Renal pelvis (tissue), 4 donors: ENCODE measurements around the gene SORCS2. TPM values are rescaled to one million over a fixed set of nuclear protein-coding genes. Genes with fewer than 3 reads are reported as not detected.
A peak's percentile ranks its signal among the peaks of the same experiment; 100 is the strongest.

Experiments used
- DNase-seq: peaks from one replicate; pipeline ENCODE4 v3.0.0-alpha.2; 2013
- polyA plus RNA-seq, 3 donors: library from polyadenylated mRNA; unstranded; fragments of 120-200 nt; gene quantifications; one replicate each; pipeline ENCODE4 v1.2.1, GENCODE V29; 2013; ENCODE audit not compliant: insufficient read length in 3 of 3

The SORCS2 gene
- polyA plus RNA-seq, 3 donors, result 5.2 to 11.7 (median 11.1) TPM

DNA sequence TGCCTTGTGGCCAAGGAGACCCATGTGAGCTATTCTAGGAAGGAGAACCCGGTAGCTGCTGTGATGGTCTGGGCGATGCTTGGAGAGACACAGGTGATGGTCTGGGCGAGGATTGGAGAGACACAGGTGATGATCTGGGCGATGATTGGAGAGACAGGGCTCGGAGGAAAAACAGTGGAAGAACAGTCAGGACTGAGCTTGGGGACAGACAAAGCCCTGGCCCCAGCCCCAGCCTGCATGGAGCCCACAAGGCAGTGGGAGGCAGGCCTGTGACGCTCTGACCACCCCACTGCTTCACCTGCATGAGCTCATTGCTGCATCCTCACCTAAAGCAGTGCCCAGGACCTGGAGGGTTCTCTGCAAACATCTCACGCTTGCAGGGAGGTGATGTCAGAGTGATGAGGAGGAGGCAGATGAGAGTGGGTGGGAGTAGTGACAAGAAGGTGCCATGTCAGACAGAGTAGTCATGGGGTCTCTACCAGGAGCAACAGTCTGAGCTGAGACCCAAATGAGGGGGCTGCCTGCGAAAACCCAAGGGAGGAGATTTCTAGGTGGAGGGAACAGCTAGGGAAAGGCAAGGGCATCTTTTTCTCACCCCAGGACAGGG lies 278.3 kb downstream of the SORCS2 start:
- DNase-seq, result no peak

DNA sequence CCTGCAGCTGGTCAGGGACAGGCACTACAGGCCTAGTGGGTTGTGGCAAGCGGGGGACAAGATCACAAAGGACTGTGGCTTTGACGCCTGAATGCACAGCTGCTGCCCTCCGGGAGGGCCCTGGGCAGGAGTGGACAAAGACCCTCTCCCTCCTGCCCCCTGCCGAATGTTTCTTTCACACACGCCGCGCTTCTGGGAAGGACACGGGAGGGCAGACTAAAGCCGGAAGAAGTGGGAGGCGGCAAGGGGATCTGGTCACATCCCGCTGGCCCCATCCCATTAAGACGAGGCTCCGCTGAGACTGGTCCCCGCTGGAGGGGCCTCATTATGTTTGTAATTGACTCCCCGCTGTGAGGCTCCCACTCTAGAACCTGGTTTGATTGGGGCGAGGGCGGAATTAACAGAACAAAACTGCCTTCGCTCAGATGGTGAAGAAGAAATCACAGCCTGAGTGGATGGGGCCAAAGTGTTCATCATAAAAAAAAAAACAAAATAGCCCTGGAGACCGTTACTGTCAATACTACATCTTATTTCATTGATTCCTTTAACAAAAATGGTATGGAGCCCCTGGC lies 280.2 kb downstream of the SORCS2 start:
- peak; percentile 60 for DNase-seq

DNA sequence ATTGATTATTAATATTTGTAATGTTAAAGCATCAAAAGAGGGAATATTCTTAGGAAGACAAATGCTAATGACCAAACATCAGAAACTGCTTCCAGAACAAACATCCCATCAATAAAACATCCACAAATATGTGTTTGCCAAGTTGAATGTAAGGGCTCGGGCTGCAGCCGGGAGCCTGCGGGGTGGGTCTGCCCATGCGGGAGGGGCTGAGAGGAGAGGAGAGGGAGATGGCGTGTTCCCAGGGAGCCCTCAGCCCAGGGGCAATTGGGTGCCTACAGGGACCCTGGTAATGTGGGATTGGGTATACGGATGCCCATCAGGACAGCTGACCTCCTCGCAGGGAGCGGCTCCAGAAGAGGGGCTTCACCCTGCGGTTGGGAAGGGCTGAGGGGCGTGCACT lies 280.7 kb downstream of the SORCS2 start:
- no peak for DNase-seq

DNA sequence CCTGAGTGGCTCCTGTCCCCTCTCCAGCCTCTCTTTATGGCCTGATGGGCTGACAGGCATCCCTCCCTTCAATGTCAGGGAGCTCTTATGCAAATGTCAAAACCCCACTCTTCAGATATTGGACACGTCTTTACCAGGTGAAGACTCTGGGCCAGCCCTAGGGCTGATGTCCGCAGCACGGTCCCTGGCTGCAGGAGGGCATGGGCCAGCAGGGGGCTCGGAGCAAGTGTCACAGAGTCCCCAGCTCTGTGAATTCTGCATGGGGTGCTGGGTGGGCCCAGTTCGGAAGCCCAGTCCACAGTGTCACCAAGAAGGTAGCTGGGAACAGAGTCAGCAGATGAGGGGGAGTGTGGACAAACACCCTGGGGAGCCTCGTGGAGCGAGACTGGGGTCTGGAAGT lies 282.0 kb downstream of the SORCS2 start:
- DNase-seq, result no peak

DNA sequence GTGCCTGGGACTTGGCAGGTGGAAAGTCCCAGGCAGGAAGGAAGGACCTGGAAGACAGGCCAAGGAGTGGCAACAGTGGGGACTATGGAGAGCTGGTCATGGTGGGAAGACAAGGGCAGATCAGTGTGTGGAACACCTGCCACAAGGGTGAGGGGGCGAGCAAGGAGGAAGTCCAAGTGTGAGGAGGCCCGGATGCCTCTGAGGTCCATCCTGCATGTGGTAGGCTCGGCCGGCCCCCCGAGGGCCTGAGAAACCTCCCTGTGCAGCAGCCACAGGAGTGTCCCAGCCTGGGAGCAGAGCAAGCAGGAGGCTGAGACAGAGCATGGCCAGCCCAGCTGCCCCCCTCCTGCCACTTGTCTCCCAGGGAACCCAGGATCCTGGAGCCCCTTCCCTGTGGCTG lies 282.9 kb downstream of the SORCS2 start:
- no peak for DNase-seq

DNA sequence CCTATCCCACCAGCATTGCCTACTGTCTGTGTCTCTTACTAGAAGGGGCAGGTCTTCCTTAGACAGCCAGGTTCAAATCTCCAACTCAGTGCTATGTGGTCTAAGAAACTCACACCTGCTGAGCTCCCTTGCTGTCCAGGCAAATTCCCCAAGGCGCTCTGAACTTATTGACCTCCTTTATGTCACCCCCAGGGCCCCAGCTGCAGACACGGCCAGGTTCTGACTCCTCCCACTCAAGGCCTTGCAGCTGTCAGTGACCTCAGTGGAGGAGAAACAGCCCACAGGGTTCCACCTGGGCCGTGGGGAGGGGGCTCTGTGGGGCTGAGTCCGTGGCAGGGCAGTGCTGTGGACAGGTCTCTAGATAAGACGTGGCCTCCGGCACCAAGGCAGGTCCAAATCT lies 284.5 kb downstream of the SORCS2 start:
- DNase-seq, result no peak

DNA sequence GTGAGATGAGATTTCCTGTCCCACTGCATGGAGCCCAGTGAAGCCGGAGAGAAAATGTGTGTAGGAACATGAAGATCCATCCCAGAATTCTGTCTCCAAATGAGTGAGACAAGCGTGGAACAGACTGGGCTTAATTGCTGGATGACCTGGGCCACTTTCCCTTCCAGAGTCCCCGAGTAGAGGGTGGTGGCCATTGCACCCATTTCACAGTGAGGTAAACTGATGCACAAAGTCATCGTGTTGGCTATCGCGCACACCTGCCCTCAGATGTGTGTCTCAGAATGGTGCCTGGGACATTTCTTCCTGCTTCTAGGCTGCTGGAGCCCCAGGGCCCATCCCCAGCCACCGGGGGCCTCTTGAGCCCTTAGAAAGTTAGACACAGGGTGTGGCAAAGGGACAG lies 285.4 kb downstream of the SORCS2 start:
- no peak for DNase-seq

DNA sequence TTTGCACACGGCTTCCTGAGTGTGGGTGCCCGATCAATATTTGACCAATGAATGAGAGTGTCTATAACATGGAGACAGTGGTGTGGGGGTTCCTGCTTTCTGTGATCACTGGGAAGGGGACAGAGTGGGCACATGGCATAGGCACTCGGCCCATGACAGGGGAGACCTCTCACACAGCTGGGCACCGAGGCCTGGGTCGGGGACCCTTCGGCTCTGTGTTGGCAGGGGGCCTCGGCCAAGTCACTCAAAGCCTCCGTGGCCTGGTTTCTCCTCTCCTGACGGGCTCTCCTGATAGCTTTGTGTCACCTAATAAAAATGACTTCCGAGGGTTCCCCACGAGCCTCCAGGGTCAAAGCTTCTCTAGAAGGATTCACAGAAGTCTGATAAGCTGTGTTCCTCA lies 286.3 kb downstream of the SORCS2 start:
- no peak for DNase-seq

DNA sequence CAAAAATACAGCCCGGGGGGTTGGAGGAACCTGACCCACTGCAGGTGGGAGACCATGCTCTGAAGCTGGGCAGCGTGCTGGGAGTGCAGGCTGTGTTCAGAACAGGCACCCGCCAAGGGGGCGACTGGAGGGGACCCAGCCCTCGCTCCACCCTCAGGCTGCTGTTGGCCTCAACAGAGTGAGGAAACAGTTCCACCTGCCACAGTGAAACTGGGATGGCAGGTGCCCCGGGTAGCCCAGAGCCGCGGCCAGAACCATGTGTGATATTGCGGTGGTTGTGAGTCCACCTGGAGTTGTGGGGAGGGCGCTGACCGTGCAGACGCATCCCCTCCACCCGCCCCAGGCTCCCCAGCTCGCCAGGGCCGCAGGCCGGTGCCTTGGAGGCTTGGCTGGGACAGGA lies 288.1 kb downstream of the SORCS2 start:
- no peak for DNase-seq

DNA sequence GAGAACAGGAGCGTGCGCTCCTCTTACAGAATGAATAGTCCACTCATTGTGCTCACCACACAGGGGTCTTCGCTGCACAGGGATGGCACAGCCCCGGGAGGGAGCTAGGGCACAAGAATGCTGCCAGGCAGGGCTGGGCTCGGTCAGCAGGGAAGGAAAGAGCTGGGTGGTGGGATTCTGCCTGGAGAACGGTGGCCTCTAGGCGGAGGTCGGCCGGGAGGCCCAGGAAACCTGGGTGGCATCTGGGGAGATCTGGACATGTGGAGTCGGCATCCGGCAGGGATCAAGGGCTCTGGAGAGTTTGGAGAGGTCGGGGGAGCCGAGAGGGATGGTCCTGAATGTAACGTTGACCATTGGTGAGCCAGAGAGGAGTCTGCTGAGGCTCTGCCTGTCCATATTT lies 288.9 kb downstream of the SORCS2 start:
- DNase-seq, result no peak

DNA sequence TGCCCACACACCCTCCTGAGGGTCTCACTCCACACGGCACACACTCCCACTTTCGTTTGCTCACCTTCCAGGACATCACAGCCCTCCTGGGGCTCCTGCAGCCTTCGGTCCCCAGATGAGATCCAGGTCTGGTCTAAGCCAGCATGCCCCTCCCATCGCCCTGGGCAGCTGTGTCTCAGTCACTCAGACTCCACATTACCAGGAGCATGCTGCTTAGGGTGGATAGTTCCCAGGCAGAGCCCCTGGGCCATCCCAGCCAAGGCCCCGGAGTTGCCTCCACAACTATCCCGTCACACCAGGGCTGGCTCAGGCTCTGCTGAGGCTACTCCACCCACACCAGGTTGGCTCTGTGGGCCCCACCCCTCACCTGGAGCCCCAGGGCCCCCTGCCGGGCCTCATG lies 292.8 kb downstream of the SORCS2 start:
- no peak for DNase-seq

DNA sequence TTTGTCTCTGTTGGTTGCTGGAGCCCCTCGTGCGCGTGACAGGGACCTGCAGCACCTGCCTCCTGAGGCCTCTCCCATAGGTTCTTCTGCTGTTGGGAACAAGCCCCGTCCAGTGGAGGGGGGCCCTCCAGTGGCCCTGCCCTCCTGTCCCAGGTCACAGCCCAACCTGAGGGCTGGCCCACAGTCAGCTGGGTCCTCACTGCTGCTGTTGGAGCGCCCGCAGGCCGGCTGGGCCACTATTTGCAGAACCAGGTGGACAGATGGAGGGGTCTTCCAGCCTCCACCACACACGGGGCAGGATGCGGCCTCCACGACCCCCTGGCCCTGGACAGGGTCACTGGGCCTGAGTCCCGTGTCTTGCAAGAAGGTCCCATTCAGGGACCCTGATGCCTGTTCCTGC lies 293.8 kb downstream of the SORCS2 start:
- no peak for DNase-seq

DNA sequence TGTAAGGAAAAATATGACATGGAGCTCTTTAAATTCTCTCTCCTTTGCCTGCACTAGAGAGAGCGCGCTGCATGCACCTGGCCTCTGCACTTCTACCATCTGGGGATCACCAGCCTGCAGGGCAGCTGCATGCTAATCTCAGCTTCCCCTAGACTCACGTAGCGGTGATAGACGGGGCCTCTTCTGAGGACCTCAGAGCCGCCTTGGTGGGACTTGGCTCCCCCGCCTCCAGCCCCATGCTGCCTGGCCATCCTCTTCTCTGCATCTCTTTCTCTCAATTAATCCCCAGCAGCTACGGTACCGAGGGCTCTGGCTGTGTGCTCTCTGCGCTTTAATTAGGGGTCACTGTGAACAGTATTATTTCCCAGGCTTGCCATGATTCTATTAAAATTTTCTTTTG lies 295.2 kb downstream of the SORCS2 start:
- DNase-seq, result no peak

DNA sequence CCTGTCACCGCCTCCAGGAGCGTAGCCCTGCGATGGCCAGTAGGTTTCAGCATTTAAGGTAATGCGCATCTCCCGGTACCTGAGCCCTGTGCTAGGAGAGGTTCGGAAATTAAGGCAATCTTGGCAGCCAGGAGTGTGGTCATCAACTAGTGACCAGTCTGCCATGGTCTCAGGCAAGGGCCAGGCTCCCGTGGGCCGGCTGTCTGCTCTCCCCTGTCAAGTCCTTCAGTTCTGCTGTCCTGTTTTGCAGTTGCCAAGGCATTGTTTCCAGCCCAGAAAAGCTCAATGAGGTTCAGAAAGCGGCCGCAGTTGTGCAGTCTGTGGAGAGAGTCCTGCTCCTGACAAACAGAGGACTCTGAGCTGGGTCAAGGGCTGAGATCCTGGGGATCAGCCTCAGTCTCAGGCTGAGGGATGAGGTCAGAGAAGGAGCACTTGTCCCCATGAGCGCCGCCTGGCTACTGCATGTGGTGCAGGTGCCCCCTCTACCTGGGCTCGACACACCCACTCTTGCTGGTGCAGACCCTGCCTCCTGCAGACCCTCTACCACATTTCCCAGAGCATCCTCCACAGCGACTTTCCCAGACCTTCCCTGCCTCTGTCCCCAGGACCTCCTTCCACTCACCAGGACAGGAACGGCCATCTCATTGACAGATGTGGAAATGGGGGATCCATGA lies 295.8 kb downstream of the SORCS2 start:
- DNase-seq, result no peak

DNA sequence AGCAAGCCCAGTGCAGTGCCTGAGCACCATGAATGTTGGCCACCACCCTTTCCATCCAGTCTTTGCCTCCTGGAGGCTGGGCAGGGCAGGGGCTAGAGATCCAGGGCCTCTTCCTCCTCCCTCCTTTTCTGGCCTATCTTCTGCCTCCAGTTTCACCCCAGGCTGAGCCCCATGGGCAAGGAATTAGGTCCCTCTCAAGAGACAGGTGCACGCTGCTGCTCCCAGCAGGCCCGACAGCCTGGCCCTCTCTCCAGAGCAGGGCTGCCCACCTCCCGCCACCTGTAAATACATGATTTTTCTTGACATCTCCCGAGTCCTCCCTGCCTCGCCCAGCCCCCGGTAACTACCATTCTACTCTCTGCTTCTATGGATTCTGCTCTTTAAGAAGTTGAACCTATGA lies 299.6 kb downstream of the SORCS2 start:
- DNase-seq, result no peak

DNA sequence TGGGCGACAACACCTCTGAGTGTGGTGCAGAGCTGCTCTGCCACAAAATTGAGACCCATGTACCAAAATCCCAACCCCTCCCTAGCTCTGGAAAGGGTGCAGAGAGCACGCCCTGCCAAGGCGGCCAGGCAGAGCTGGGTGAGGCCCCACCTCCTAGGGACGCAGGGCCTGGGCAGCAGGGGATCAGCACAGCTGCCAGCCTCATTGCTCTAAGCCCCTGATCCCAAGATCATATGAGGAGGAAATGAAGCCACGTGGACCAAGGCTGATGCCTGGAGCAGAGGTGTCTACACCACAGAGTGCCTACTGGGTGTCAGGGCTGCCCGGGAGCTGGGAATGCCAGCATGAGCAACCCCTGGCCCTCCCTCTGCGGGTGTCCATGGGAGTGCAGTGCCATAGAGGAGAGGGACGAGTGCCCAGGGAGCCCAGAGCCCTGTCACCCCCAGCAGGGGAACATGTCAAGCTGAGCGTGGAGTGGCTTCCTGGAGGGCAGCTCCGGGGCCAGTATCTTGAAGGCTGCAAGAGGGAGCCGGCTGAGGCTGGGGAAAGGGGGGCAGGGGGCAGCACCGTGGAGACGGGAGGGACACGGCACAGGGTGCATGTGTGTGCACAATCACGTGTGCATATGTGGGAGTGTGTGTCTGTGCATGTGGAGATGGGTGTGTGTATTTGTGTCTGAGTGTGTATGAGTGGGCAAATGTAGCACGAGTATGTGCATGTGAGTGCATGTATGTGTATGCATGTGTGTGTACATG lies 306.3 kb downstream of the SORCS2 start:
- no peak for DNase-seq

DNA sequence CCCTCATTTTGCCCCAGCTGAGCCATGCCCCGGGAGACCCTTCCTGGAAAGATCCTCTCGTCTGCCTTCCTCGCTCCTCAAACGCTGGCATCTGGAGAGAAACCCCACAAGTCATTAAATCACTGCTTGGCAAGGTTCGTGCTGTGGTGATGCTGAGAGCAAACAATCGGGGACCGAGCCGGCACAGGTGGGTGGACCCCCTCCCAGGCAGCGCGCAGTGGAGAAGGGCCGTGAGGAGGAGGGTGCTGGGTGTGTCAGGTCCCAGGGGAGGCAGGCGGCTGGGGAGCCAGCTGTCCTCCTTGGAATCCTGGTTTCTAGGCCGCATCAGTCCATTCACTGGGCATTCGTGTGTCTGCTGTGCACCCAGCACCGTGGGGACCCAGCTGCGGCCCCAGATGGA lies 307.3 kb downstream of the SORCS2 start:
- no peak for DNase-seq

DNA sequence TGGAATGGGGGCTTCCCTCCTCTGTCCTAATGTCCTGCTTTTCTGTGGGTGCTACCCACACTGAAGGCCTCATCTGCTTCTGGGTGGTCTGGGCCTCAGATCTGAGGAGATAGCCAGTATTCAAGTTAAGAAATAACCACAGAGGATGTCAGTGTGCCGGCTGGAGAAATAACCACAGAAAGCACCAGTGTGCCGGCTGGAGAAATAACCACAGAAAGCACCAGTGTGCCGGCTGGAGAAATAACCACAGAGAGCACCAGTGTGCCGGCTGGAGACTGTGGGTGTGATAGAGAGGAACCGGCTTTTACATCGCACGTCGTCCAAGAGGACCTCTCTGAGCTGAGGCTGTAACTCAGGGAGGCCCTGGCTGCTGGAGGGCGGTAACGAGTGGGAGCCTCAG lies 308.1 kb downstream of the SORCS2 start:
- no peak for DNase-seq

DNA sequence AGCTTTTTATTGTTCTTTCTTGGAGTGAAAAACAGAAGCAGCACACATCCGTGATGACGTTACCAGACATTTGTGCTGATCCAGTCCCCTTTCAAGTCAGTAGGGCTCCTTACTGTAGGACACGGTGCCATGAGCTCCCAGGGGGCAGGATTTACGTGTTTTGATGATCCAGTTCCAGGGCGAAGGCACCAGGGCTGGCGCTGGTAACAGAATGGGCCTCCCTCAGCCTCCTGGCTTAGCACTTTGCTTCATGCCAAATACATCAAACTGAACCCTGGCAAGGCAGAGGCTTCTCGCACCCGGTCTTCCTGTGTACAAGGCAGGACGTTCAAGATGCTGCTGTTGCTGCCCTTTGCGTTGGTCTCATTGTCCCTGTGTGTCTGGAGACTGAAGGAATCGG lies 309.0 kb downstream of the SORCS2 start:
- DNase-seq, result no peak

DNA sequence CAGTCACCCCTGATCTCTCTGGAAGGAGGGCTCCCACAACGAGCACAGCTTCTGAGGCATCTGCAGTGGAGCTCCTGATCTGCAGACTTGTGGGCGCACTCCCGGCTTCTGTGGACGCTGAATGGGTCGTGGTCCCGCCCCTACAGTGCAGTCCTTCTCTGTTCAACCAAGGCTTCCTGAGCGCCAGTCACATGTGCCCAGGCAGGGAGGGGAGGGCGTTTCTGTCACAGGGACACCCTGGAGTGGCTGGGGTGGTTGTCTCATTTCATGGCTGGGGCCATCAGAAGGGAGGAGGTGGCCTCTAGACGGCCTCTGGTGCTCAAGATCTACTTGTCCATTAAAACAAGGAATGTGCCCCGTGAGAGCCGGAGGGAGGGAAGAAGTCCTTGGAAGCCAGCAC lies 309.5 kb downstream of the SORCS2 start:
- DNase-seq, result no peak

DNA sequence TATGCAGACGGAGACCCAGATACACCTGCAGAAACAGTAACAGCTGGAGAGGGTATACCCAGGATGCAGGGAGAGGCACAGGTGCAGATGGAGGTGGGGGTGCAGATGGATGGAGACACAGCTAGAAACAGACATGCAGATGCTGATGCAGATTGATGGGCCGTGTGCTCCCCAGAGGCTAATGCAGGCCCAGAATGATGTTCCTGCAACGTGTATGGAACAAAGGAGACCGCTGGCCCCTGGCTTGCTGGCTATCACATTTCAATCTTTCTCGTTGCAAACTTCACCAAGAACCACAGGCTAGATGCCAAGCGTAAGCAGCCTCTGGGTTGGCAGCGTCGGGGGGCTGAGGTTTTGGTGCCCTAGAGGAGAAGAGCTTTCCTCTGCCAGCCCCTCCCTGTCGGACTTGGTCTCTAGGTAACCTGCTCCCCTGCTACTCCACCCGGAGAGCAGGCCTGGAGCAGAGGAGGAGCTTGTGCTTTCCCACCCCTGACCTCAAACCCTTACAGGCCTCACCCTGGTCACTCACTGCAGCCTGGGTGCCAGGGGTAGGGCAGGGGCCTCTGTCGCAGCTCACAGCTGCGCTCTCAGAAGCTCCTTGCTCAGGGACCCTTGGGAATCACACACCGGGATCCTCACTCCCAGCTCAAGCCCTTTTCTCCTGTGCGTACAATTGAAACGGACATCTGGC lies 311.4 kb downstream of the SORCS2 start:
- no peak for DNase-seq

DNA sequence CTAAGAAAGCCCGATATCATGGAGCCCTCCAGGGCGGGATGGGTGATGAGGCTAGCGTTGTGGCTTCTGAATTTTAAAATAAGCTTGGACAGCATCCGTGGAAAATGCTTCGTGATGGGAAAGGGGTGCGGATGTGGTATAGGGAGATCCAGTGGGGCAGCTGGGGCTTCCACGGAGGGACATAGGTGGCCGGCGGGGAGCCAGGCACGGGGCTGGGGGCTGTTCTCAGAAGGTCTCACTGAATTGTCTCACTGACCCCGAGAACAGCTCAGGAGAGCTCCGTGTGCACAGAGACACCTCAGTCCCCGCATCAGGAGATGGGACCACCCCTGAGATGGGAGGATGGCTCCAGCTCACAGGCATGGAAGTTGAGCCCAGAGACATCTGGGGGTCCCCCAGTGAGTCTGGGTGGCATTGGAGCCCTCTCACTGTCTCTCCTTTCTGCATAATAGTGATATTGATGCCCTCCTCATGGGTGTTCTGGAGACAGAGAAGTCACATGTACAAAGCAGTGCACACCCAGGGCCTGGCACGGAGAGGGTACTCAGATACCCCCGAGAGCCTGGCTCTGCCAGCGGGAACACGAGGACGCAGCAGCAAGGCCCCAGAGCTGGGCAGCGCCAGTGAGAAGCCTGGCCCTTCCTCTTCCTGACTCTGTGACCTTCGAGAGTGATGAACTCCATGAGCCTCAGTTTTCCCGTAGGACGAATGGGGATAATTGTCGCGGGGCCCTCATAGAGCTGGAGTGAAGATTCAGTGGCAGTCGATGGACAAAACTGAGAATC lies 313.0 kb downstream of the SORCS2 start:
- DNase-seq, result no peak
